Midbrain (tissue), 1 donor: ENCODE data around the gene ASPN.
"Not testable (repeated sequence)": the region's sequence is repeated elsewhere in the genome, so short reads cannot be mapped to it uniquely, and the experiment has no call there.

Experiments
- DNase-seq: peaks from one replicate; lab custom pipeline; 2025; lab: John Stamatoyannopoulos, UW

Gene ASPN

DNA sequence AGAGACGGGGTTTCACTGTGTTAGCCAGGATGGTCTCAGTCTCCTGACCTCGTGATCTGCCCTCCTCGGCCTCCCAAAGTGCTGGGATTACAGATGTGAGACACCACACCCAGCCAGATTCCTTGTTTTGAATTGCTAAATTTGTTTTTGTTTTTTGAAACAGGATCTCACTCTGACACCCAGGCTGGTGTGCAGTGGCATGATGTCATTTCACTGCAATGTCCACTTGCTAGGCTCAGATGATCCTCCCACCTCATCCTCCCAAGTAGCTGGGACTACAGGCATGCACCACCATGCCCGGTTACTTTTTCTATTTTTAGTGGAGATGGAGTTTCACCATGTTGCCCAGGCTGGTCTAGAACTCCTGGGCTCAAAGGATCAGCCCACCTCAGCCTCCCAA lies 71.1 kb downstream of the ASPN start:
- not testable (repeated sequence) for DNase-seq

DNA sequence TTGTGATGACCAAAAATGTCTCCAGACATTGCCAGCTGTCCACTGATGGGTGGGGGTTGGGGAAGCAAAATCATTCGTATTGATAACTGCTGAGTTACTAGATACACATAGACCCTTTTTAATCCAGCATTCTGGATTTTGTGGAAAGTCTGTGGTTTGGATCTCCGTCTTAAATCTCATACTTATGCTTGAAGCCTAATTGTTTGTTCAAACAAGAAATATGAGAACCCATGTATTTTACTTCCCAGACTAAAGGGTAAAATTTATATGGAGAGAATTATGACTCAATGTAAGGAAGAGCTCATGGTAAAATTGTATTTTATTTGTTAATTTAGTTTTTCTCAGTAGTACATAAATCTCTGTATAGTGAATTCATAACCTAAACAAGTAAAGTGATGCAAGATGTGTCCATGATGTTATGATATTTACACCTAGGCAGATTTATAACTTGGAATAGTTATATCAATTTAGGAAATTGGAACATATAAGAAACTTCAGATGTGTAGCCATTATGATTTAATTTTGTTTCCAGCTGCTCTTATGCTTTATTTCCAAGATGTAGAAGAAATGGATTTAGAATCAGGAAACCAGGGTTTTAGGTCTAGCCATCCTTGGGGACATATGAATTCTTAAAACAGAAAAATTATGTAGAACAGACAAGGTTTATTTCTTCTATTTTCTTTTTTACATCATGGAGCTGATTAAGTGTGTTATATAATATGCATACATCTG lies 73.4 kb downstream of the ASPN start:
- DNase-seq: no peak

DNA sequence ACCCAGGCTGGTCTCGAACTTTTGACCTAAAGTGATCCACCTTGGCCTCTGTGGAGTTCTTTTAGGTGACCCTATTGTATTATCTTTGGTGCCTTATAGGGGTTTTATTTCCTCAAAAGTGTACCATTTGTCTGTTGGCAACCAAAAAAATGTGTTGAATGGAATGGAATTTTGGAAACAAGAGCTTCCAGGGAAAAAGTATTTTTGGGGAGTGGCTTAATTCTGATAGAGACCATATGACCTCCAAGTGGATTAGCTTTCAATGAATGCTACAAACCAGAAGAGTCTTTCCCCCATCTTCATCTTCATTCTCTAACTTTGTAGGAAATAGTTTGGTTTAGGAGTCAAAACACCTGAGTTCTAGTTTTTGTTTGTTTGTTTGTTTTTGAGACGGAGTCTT lies 74.5 kb downstream of the ASPN start:
- DNase-seq: no peak

DNA sequence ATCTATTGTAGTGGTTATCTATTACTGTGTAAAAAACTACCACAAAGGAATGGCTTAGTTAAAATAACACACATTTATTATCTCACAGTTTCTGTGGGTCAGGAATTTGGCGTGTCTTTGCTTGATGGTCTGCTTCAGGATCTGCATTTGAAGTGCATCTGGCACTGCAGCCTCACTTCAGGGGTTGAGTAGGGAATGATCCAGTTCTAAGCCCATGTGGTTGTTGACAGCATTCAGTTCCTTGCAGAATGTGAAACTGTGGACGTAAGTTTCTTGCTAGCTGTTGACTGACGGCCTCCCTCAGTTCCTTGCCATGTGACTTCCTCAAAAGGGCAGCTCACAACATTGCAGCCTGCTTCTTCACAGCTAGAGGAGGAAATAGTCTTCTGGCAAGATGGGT lies 75.8 kb downstream of the ASPN start:
- DNase-seq: peak; percentile 13
